ENCODE data around the gene TMEM147. TPM values are rescaled to one million over a fixed set of nuclear protein-coding genes. Genes with fewer than 3 reads are reported as not detected.

Gene TMEM147
- total and polyA plus RNA-seq, 2 of the 13 experiments (the other 11 are each of a cell fraction or from before 2014, with no cell fraction given) = 141 to 176 TPM

GRCh38 chr19:35545001-35545854 lies at the start of gene TMEM147 (continued):
- peak; percentile 54 for TF ChIP-seq ZNF407 (CRISPR knock-in tag; IDR thresholded peaks at IDR 0.05; ENCODE audit: not compliant biosample characterization)
- no peak for TF ChIP-seq ZNF282 (IDR thresholded peaks at IDR 0.05; ENCODE audit: partially characterized antibody)
- no peak for TF ChIP-seq ZUFSP (CRISPR knock-in tag; IDR thresholded peaks at IDR 0.05; ENCODE audit: borderline replicate concordance)
- no peak for TF ChIP-seq U2AF2 (IDR thresholded peaks at IDR 0.05; ENCODE audit: low read depth, low read length)
- peak; percentile 82 for TF ChIP-seq KMT2A (CRISPR knock-in tag; IDR thresholded peaks at IDR 0.05)
- TF ChIP-seq HHEX (CRISPR knock-in tag; IDR thresholded peaks at IDR 0.05) = no peak
- TF ChIP-seq SUZ12 (IDR thresholded peaks at IDR 0.05; ENCODE audit: low read depth, low read length) = peak; percentile 45; the same call in 1 of the 2 replicates
- TF ChIP-seq ARHGAP35 (CRISPR knock-in tag; IDR thresholded peaks at IDR 0.05; ENCODE audit: borderline replicate concordance) = 0 out of 2 replicates have a peak, but pooled peaks have one; percentile 20
- 0 out of 2 replicates have a peak, but pooled peaks have one; percentile 4 for TF ChIP-seq MNT (IDR thresholded peaks at IDR 0.05)
- TF ChIP-seq ZBTB43 (CRISPR knock-in tag; conservative IDR thresholded peaks at IDR 0.05) = 0 out of 2 replicates have a peak, but pooled peaks have one; percentile 64
- TF ChIP-seq ZNF891 (CRISPR knock-in tag; IDR thresholded peaks at IDR 0.05) = no peak
- no peak for TF ChIP-seq SMAD1 (CRISPR knock-in tag; IDR thresholded peaks at IDR 0.05; ENCODE audit: borderline replicate concordance, low read depth)
- no peak for TF ChIP-seq ZNF784 (CRISPR knock-in tag; IDR thresholded peaks at IDR 0.05; ENCODE audit: borderline replicate concordance)
- TF ChIP-seq ZNF432 (CRISPR knock-in tag; IDR thresholded peaks at IDR 0.05; ENCODE audit: borderline replicate concordance) = no peak

Measured in HepG2 (cell line).